Fibroblast of lung (primary cell): ENCODE measurements around the gene CACNG3. TPM values are rescaled to one million over a fixed set of nuclear protein-coding genes. Genes with fewer than 3 reads are reported as not detected.

Experiments used
- DNase-seq, 2 donors: peaks; one replicate each; pipeline versions ENCODE4 v3.0.0 to v3.0.0-alpha.2; 2010; ENCODE audit warnings: low read depth in 2 of 2
- H2AFZ ChIP-seq: 2 replicates; pipeline ENCODE4 v1.5.1; 2012; ENCODE audit warnings: low read length, control low read depth, inconsistent platforms
- H3K27ac ChIP-seq: 2 replicates; pipeline ENCODE4 v1.5.1; 2011; ENCODE audit warnings: low read length, control low read depth; ENCODE audit not compliant: insufficient read depth
- H3K27me3 ChIP-seq: 2 replicates; pipeline ENCODE4 v1.5.1; 2011; ENCODE audit warnings: mild to moderate bottlenecking, low read length; ENCODE audit not compliant: control insufficient read depth, insufficient read depth
- H3K36me3 ChIP-seq: 2 replicates; pipeline ENCODE4 v1.5.1; 2011; ENCODE audit warnings: low read length; ENCODE audit not compliant: control insufficient read depth, insufficient read depth
- H3K4me1 ChIP-seq: 2 replicates; pipeline ENCODE4 v1.5.1; 2011; ENCODE audit warnings: low read length; ENCODE audit not compliant: control insufficient read depth, insufficient read depth; ENCODE audit errors: extremely low read depth
- H3K4me2 ChIP-seq: 2 replicates; pipeline ENCODE4 v1.5.1; 2011; ENCODE audit warnings: low read length, control low read depth; ENCODE audit not compliant: insufficient read depth; ENCODE audit errors: extremely low read depth
- H3K4me3 ChIP-seq, 4 experiments: fragments of 200-600 bp in 1 of 4; sonication (generic) in 1 of 4; replicated peaks in 1 of 4; 2 replicates each; pipeline ENCODE4 v1.5.1; 2011 to 2016; ENCODE audit warnings: low read length in 4 of 4, low read depth in 3 of 4, mild to moderate bottlenecking in 3 of 4, control low read depth in 2 of 4, inconsistent platforms in 1 of 4, mixed read lengths in 1 of 4; ENCODE audit not compliant: insufficient read depth in 1 of 4; ENCODE audit errors: control extremely low read depth in 1 of 4
- H3K79me2 ChIP-seq: 2 replicates; pipeline ENCODE4 v1.5.1; 2012; ENCODE audit warnings: mild to moderate bottlenecking, low read length, inconsistent platforms; ENCODE audit not compliant: control insufficient read depth, insufficient read depth
- H3K9ac ChIP-seq: 2 replicates; pipeline ENCODE4 v1.5.1; 2011; ENCODE audit warnings: mild to moderate bottlenecking, low read length, control low read depth; ENCODE audit not compliant: insufficient read depth
- H3K9me3 ChIP-seq: 2 replicates; pipeline ENCODE4 v1.5.1; 2012; ENCODE audit warnings: low read depth, low read length; ENCODE audit not compliant: control insufficient read depth, insufficient read depth
- H4K20me1 ChIP-seq: 2 replicates; pipeline ENCODE4 v1.5.1; 2011; ENCODE audit warnings: low read length; ENCODE audit not compliant: control insufficient read depth, insufficient read depth; ENCODE audit errors: extremely low read depth
- EZH2 ChIP-seq: IDR thresholded peaks from 2 replicates; pipeline ENCODE4 v1.5.1; 2012; ENCODE audit warnings: low read length, control low read depth, mild to moderate bottlenecking; ENCODE audit errors: missing control alignments
- polyA plus RNA-seq, 2 donors: library from polyadenylated mRNA; depleted of rRNA in 1 of 2; stranded (reverse) in 1 of 2; unstranded in 1 of 2; fragments of >200 nt; gene quantifications; 2 replicates each; pipeline ENCODE4 v1.2.1, GENCODE V29; 2011 to 2012; ENCODE audit warnings: missing spikeins in 1 of 2
- total RNA-seq: library from RNA; depleted of rRNA; stranded (reverse); fragments of >200 nt; gene quantifications from 2 replicates; pipeline ENCODE4 v1.2.1, GENCODE V29; 2014
- TF ChIP-seq, protein P1 (sequence below), 2 donors: IDR thresholded peaks in 1 of 2; conservative IDR thresholded peaks in 1 of 2; 1 replicate in 1 of 2; 2 replicates in 1 of 2; pipeline ENCODE4 v1.5.1; 2011 to 2012; ENCODE audit warnings: low read length in 2 of 2, control low read depth in 1 of 2, inconsistent platforms in 1 of 2, low read depth in 1 of 2, mild to moderate bottlenecking in 1 of 2

Gene CACNG3
- total and polyA plus RNA-seq, 2 donors (not counting 1 experiment from before 2014, with no cell fraction given) = not detected

DNA sequence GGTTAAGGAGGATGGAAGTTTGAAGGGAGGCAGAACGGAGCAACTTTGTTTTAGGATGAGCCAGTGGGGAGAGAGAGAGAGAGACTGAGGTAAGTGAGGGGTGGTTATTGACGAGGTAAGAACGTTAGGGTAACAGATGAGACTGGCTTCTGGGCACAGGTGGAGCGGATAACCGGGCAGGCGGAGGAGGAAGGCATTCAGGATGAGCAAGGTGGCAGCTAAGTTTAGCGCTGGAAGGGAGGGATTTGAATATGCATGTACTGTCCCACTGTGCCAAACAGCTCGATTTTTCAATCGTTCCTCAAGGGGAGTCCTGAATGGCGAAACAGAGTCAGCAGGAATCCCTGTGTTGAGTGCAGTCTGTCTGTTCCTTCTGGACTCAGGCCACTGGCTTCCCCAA, 35.8 kb downstream of the CACNG3 start:
- no peak overlapping the region for H3K27ac ChIP-seq
- no peaks in the 10 kb centered on the region for H3K36me3 ChIP-seq
- no peak overlapping the region for H2AFZ ChIP-seq
- H3K4me2 ChIP-seq = no peak overlapping the region
- H3K9ac ChIP-seq = no peak overlapping the region
- H3K4me3 ChIP-seq = no peak overlapping the region
- no peaks in the 10 kb centered on the region for H3K79me2 ChIP-seq
- no peak for DNase-seq
- H3K4me1 ChIP-seq = no peaks in the 10 kb centered on the region
- no peaks in the 10 kb centered on the region for H4K20me1 ChIP-seq
- no peak for TF ChIP-seq EZH2
- TF ChIP-seq, protein P1, sequence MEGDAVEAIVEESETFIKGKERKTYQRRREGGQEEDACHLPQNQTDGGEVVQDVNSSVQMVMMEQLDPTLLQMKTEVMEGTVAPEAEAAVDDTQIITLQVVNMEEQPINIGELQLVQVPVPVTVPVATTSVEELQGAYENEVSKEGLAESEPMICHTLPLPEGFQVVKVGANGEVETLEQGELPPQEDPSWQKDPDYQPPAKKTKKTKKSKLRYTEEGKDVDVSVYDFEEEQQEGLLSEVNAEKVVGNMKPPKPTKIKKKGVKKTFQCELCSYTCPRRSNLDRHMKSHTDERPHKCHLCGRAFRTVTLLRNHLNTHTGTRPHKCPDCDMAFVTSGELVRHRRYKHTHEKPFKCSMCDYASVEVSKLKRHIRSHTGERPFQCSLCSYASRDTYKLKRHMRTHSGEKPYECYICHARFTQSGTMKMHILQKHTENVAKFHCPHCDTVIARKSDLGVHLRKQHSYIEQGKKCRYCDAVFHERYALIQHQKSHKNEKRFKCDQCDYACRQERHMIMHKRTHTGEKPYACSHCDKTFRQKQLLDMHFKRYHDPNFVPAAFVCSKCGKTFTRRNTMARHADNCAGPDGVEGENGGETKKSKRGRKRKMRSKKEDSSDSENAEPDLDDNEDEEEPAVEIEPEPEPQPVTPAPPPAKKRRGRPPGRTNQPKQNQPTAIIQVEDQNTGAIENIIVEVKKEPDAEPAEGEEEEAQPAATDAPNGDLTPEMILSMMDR (conservative IDR thresholded peaks at IDR 0.05 in 1 of 2, IDR thresholded peaks at IDR 0.05 in 1 of 2; ENCODE audit: low read depth in 1 of 2, low read length in 2 of 2) = no peak
- no peaks in the 10 kb centered on the region for H3K9me3 ChIP-seq
- H3K27me3 ChIP-seq = no peaks in the 10 kb centered on the region

DNA sequence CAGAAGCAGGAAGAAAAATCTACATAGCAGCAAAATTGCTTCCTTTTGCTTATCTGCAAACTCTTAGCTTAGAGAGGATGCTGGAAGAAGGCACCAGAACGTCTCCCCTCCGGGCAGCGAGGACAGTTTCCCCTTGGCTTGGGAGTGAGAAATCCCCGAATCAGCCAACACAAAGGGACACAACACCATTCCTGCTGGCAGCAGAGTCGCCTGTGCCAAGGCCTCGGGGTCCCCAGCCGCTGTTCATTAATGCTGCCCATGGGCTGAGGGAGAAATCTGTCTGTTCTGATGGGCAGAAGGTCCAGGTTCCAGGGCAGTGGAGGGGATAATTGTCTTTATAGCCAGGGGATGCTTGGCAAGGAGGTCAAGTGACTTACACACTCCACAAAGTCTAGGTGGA, 38.0 kb downstream of the CACNG3 start:
- H3K27ac ChIP-seq = no peak overlapping the region
- no peak overlapping the region for H3K9ac ChIP-seq
- no peak overlapping the region for H2AFZ ChIP-seq
- no peak overlapping the region for H3K4me3 ChIP-seq
- H3K36me3 ChIP-seq = no peaks in the 10 kb centered on the region
- no peaks in the 10 kb centered on the region for H3K4me1 ChIP-seq
- no peaks in the 10 kb centered on the region for H3K9me3 ChIP-seq
- H3K27me3 ChIP-seq = no peaks in the 10 kb centered on the region
- no peak for DNase-seq
- H4K20me1 ChIP-seq = no peaks in the 10 kb centered on the region
- H3K79me2 ChIP-seq = no peaks in the 10 kb centered on the region
- no peak for TF ChIP-seq EZH2
- TF ChIP-seq, protein P1 (conservative IDR thresholded peaks at IDR 0.05 in 1 of 2, IDR thresholded peaks at IDR 0.05 in 1 of 2; ENCODE audit: low read depth in 1 of 2, low read length in 2 of 2) = no peak
- H3K4me2 ChIP-seq = no peak overlapping the region

DNA sequence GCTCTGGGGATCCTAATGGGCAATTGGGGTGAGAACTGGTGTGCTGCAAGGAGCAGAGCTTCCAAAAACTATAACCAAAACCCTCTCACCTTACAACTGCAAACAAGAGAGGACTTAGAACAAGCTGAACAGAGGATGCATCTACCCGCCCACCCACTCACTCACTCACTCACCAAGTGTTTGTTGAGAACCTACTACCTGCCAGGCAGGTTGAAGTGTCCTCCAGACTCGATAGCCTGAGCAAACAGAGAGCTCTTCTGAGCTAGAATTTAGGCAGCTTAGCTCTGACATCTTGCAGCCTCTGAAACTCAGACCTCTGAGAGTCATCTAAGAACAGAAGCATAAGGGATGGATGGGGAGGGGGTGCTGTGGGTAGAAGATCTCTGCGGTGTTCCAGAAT, 41.2 kb downstream of the CACNG3 start:
- H3K4me3 ChIP-seq = no peak overlapping the region
- no peak overlapping the region for H2AFZ ChIP-seq
- H3K27ac ChIP-seq = no peak overlapping the region
- H4K20me1 ChIP-seq = no peaks in the 10 kb centered on the region
- no peak for TF ChIP-seq EZH2
- TF ChIP-seq, protein P1 (conservative IDR thresholded peaks at IDR 0.05 in 1 of 2, IDR thresholded peaks at IDR 0.05 in 1 of 2; ENCODE audit: low read depth in 1 of 2, low read length in 2 of 2) = no peak
- no peak overlapping the region for H3K4me2 ChIP-seq
- H3K4me1 ChIP-seq = no peaks in the 10 kb centered on the region
- H3K9ac ChIP-seq = no peak overlapping the region
- no peaks in the 10 kb centered on the region for H3K9me3 ChIP-seq
- H3K36me3 ChIP-seq = no peaks in the 10 kb centered on the region
- DNase-seq = no peak
- H3K79me2 ChIP-seq = no peaks in the 10 kb centered on the region
- H3K27me3 ChIP-seq = no peaks in the 10 kb centered on the region
